GM18508 (cell line): Measurements from ENCODE around the gene ZHX3.
"Not testable (repeated sequence)": the region's sequence is repeated elsewhere in the genome, so short reads cannot be mapped to it uniquely, and the experiment has no call there.

Source experiments
- ATAC-seq: cut with Tn5 transposase; IDR thresholded peaks from one replicate; pipeline ENCODE4 v1.9.1; 2021; ENCODE audit warnings: moderate number of reproducible peaks; ENCODE audit not compliant: insufficient read depth, unreplicated experiment

ZHX3 gene

GRCh38 chr20:41264819-41265218 is 52.7 kb downstream of the ZHX3 start:
- ATAC-seq, result no peak

- ATAC-seq, result no peak
Measured at GRCh38 chr20:41261790-41262717, 55.5 kb downstream of the ZHX3 start.

GRCh38 chr20:41261260-41261659 is 56.3 kb downstream of the ZHX3 start:
- no peak for ATAC-seq

- ATAC-seq, result no peak
Measured at GRCh38 chr20:41260734-41261220, 56.8 kb downstream of the ZHX3 start.

- no peak for ATAC-seq
Measured at GRCh38 chr20:41259309-41259708, 58.2 kb downstream of the ZHX3 start.

GRCh38 chr20:41258474-41258873 is 59.1 kb downstream of the ZHX3 start:
- ATAC-seq, result no peak

- ATAC-seq, result no peak
Measured at GRCh38 chr20:41256516-41256915, 61.0 kb downstream of the ZHX3 start.

GRCh38 chr20:41255655-41256054 is 61.9 kb downstream of the ZHX3 start:
- ATAC-seq, result no peak

- ATAC-seq, result no peak
Measured at GRCh38 chr20:41249411-41250281, 67.9 kb downstream of the ZHX3 start.

- ATAC-seq, result no peak
Measured at GRCh38 chr20:41248368-41249024, 69.0 kb downstream of the ZHX3 start.

- no peak for ATAC-seq
Measured at GRCh38 chr20:41247523-41248367, 69.8 kb downstream of the ZHX3 start.

GRCh38 chr20:41245086-41245707 is 72.3 kb downstream of the ZHX3 start:
- ATAC-seq, result no peak

- no peak for ATAC-seq
Measured at GRCh38 chr20:41242807-41243206, 74.7 kb downstream of the ZHX3 start.

GRCh38 chr20:41242352-41242751 is 75.2 kb downstream of the ZHX3 start:
- ATAC-seq, result no peak

GRCh38 chr20:41237233-41237632 is 80.3 kb downstream of the ZHX3 start:
- not testable (repeated sequence) for ATAC-seq

- ATAC-seq, result not testable (repeated sequence)
Measured at GRCh38 chr20:41236818-41237217, 80.7 kb downstream of the ZHX3 start.

- no peak for ATAC-seq
Measured at GRCh38 chr20:41234546-41234945, 83.0 kb downstream of the ZHX3 start.

GRCh38 chr20:41234041-41234440 is 83.5 kb downstream of the ZHX3 start:
- no peak for ATAC-seq
